GM19035 (cell line): ENCODE results near the gene IFNL3.
A peak's percentile ranks its signal among the peaks of the same experiment; 100 is the strongest.
"Not testable (repeated sequence)": the region's sequence is repeated elsewhere in the genome, so short reads cannot be mapped to it uniquely, and the experiment has no call there.

Source experiments
- ATAC-seq: cut with Tn5 transposase; IDR thresholded peaks from one replicate; pipeline ENCODE4 v1.9.1; 2021; ENCODE audit not compliant: unreplicated experiment

Gene IFNL3

DNA sequence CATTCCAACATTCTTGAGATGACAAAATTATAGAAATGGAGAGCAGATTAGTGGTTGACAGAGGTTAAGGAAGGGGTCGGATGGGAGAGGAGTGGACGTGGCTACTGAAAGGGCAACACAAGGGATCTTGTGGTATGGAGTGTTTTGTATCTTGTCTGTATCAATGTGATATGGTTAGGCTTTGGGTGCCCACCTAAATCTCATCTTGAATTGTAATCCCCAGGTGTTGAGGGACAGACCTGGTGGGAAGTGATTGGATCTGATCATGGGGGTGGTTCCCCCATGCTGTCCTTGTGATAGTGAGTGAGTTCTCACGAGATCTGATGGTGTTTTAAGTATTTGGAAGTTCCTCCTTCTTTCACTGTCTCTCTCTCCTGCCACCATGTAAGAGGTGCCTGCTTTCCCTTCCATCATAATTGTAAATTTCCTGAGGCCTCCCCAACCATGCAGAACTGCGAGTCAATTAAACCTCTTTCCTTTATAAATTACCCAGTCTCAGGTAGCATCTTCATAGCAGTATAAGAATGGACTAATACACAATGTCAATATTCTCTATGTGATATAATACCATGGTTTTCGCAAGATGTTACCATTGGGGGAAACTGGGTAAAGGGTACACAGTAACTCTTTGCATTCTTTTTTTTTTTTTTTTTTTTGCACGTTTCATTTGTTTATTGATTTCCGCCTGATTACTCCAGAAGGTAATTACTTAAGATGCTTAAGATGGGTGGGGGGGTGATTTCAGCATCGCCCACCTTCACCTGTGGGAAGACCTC is 8.8 kb upstream of the IFNL3 start:
- no peak for ATAC-seq

DNA sequence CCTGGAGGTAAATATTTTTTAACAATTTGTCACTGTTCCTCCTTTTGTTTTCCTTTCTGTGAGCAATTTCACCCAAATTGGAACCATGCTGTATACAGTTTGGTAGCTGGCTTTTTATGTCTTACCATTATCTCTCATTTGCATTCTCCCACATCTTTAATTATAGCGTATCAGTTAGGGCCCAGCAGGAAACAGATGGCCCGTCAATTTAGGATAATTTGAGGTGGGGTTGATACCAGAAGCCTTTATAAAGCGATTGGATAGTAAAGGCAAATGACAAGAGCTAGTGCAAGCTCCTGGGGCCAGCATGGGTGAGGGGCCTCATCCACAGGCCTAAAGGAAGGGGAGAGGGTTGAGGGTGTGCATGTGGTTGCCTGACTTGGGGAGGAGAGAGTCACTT is 7.7 kb upstream of the IFNL3 start:
- no peak for ATAC-seq

DNA sequence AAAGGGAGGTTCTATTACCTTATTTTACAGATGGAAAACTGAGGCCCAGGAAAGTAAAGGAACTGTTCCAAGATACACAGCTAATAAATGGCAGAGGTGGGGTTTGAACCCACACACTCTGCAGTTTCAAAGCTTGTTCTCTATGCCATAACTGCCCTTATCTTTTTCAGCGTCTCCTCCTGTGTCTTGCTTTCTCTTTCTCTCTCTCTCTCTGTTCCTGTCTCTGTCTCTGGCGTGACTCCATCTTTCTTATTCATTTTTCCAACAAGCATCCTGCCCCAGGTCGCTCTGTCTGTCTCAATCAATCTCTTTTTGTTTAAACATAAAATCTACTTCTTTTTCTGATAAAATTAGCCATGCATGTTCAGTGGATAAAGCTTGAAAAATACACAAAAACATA is 7.0 kb upstream of the IFNL3 start:
- no peak for ATAC-seq

DNA sequence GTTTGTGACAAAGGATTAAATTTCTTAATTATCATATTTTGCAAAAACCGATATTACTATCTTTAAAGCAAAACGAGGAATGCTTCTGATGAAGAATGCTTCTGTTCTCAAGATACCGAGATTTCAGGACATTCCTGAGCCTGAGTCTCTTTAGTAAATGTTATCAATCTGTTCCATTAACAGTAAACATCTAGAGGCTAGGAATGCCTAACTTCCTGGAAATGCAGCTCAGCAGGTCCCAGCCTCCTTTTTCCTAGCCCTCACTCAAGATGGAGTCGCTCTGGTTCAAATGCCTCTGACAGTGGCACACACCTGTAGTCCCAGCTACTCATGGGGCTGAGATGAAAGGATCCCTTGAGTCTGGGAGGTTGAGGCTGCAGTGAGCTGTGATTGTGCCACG is 6.3 kb upstream of the IFNL3 start:
- ATAC-seq: no peak

DNA sequence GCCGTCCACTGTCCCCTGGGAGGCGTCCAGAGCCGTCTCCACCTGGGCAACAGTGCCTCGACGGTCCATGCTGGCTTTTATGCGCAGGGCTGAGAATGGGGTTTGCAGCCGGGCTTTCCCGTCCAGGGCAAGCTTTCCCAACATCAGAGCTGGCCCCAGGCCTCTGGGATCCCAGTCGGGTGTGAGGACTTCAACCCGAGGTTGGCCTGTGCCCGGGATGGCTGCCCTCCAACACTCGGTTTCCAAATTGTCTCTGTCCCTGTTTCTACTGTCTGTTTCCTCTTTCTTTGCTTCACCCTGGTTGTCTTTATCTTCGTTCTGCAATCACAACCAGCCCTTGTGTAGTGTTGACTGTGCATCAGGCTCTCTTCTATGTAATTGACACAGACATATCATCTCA is 4.0 kb upstream of the IFNL3 start, which contains the start of gene IFNL4:
TSS of gene IFNL4 (minus strand) at position 51 of the 400 bp plus-strand sequence.
- ATAC-seq: no peak

DNA sequence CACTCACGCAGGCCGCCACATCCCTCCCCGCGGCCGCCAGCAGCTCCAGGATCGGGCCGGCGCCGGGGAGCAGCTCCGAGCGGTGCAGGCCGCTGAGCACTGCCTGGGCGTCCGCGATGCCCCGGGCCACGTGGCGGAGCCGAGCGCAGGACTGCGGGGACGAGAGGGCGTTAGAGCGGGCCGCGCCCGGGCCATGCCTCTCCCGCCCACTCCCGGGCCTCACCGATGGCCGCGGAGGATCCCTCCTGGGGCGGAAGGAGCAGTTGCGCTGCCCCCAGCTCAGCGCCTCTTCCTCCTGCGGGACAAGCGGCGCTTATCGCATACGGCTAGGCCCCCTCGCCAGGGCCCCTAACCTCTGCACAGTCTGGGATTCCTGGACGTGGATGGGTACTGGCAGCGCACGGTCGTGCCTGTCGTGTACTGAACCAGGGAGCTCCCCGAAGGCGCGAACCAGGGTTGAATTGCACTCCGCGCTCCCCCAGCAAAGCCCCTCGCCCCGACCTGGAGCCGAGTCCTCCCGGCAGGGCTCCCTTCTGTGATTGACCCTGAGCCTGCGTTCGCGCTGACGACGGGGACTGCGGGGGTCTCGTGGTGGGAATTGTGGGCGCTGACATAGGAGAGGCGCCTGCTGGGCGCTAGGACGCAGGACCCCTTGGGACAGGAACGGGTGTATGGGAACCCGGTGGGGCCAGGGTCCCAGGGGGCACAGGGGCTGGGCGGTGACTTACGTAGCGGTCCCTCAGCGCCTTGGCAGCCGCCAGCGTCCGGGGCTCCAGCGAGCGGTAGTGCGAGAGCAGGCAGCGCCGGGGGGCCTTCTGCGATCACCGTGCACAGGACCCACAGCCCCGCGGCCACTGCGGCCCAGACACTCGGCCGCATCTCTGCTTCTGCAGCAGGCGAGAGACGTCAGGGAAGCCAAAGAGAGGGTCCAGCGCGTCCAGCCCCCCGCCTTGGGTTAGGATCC is 3.2 kb upstream of the IFNL3 start:
- no peak for ATAC-seq

DNA sequence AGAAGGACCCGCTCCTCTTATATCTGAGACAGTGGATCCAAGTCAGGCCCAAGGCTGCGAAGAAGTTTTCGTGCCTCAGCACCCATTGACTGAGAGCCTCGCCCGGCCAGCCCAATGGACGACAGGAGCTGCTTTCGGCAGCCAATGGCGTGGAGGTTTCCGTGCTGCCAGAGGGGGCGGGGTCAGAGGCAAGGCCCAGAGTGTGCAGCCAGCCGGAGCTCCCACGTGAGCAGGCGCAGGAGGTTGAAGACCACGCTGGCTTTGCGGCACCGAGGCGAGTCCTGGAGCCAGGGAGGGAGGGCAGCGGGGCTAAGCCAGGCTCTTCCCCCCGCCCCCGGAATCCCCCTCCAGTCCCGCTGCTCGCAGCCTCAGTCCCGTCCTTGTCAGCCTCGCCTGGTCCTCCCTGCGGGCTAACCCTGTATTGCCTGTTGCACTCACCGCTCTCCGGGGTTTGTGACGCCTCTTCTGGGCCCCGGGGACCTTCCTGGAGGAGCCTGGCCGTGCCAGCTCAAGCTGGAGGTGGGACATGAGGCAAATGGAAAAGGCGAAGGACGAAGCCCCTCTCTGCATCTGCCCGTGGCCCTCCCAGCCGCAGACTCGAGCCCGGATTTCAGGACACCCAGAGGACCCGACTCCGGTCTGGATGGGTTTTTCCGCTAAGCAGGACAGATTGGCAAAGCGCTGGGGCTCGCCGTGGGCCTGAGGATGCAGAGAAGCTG is 2.3 kb upstream of the IFNL3 start:
- no peak for ATAC-seq

DNA sequence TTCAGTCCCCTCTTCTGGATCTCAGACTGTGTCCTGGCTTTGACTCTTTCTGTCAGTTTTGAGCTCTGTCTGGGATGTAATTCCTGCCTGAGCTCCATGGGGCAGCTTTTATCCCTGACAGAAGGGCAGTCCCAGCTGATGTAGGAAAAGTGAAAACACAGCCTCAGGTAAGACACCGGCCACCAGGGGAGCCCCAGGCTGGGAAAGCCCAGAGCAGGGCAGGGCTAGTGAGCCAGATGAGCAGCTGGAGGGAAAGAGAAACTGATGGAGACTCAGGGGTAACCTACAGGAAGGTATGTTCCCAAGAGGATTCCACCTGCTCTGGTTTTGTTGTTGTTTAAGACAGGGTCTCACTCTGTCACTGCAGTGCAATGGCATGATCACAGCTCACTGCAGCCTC is 360 bp upstream of the IFNL3 start:
- not testable (repeated sequence) for ATAC-seq

DNA sequence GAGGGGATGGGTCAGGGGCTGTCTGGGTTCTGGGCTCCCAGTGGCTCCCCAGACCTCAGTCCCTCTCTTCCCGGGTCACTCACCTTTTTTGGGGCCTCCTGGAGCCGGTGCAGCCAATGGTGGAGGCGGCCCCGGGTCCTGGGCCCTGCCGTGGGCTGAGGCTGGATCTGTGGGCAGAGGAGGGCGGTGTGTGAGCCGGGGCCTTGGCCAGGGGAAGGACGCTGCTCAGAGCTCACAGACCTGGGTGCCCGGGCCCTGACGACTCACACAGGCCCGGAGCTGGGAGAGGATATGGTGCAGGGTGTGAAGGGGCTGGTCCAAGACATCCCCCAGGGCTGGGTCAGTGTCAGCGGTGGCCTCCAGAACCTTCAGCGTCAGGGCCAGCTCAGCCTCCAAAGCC is 1.1 kb downstream of the IFNL3 start:
- ATAC-seq: not testable (repeated sequence)

DNA sequence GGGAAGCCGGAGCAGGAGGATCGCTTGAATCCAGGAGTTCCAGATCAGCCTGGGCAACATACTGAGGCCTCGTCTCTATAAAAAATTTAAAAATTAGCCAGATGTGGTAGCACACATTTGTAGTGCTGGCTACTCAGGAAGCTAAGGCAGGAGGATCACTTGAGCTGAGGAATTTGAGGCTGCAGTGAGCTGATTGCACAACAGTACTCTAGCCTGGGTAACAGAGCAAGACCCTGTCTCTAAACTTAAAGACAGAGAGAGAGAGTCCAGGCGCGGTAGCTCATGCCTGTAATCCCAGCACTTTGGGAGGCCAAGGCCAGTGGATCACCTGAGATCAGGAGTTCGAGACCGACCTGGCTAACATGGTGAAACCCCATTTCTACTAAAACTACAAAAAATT is 4.4 kb downstream of the IFNL3 start:
- ATAC-seq: no peak

DNA sequence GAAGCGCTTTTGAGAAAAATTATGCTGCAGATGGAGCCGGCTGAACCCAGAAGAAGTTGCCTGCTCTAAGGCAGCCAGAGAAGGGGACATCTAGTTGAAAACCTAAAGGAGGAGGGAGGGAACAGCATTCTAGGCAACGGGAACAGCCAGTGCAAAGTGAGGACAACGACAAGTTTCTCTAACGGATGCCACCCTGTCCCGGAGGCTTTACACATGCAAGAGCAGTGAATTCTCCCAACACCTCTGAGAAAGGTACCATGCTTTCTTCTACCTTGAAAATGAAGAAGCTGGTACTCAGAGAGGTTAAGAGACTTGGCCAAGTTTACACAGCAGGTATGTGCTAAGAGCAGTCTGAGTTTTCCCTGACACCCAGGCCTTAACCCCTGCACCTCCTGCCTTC is 5.9 kb downstream of the IFNL3 start:
- ATAC-seq: no peak

DNA sequence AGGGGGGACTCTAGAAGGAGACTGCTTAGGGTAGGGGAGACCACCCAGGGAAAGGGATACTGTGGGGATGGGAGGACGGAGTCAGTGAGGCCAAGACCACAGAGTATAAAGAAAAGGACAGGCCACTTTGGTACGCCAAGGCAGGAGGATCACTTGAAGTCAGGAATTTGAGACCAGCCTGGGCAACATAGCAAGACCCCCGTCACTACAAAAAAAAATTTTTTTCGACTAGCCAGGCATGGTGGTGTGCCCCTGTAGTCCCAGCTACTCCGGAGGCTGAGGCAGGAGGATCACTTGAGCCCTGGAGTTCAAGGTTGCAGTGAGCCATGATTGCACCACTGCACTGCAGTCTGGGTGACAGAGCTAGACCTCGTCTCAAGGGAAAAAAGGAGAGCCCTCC is 6.6 kb downstream of the IFNL3 start:
- no peak for ATAC-seq

DNA sequence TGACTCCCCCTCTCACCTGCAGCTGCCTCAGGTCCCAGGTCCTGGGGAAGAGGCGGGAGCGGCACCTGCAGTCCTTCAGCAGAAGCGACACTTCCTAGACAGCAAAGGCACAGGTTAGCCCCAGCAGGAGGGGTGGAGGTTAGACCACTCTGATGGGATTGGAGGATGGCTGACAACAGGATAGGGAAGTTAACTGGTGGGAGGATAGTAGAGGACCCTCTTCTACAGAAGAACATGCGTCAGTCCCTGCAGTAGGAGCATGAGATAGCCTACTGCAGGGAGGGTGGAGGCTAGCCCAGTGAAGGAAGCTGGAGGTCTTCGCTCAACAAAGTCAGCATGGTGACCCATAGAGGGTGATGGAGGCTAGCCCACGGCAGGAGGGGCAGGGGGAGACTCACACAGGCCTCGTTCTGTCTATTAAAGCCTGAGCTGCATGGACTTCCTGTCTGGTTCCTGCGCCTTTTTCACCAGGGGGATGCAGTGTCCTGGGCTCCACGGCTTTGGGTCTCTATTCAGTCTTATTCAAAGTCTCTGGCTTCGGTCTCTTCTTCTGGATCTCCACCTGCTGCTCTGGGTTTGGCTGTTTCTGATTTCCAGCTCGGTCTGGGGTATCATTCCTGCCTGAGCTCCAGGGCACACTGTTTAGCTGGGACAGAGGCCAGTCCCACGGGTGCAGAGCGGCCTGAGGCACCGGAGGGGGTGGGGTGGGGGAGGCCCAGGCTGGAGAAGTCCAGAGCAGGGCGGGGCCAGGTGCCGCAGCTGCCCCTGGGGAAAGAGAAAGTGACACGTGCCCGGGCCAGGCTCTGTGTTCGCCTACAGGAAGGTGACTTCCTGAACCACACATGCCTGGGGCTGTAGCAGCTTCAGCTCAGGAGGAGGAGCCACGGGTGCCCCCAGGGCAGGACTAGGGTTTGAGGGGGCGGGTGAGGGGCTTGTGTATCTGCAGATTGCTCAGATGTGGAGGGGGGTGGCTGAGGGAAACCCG is 7.3 kb downstream of the IFNL3 start:
- ATAC-seq: peak; percentile 68

DNA sequence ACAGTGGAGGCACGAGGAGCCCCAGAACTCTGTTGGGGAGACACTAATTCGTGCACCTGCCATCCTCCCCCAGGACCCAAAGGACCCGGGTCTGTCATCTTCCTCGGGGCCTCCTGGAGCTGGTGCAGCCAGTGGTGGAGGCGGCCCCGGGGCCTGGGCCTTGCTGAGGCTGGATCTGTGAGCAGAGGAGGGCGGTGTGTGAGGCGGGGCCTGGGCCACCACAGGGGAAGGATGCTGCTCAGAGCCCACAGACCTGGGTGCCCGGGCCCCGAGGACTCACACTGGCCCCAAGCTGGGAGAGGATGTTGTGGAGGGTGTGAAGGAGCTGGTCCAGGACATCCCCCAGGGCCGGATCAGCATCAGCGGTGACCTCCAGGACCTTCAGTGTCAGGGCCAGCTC is 8.3 kb downstream of the IFNL3 start:
- ATAC-seq: no peak

DNA sequence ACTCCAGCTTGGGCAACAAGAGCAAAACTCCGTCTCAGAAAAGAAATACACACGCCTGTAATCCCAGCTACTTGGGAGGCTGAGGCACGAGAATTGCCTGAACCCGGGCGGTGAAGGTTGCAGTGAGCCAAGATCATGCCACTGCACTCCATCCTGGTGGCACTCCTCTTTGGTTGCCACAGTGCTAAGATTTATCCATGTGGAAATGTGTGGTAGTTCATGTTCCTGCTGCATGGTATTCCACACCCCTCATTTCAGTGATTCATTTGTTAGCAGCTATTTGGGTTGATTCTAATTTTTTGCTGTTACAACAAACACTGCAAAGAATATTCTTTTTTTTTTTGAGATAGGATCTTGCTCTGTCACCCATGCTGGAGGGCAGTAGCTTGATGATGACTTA is 12.1 kb downstream of the IFNL3 start:
- ATAC-seq: no peak

DNA sequence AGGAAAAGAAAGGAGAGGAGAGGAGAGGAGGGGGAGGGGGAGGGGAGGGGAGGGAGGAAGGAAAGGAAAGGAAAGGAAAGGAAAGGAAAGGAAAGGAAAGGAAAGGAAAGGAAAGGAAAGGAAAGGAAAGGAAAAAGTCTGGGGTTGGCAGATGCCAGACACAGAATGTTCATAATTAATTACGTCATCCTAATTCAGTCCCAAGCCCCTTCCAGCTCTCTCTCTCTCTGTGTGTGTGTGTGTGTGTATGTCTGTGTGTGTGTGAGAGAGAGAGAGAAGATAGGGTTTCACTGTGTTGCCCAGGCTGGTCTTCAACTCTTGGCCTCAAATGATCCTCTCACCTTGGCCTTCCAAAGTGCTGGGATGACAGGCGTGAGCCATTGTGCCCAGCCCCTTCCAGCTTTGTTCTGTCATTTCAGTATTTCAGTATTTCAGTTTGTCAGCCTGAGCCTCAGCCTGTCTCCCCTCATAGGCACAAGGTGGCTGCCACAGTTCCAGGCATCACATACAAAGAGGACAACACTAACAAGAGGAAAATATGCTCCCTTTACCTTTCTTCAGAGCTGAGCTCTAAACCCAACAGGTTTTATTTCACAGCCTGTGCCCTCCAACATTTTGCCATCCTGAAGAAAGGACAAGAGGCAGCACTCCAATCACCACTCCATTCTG is 14.6 kb downstream of the IFNL3 start:
- no peak for ATAC-seq

DNA sequence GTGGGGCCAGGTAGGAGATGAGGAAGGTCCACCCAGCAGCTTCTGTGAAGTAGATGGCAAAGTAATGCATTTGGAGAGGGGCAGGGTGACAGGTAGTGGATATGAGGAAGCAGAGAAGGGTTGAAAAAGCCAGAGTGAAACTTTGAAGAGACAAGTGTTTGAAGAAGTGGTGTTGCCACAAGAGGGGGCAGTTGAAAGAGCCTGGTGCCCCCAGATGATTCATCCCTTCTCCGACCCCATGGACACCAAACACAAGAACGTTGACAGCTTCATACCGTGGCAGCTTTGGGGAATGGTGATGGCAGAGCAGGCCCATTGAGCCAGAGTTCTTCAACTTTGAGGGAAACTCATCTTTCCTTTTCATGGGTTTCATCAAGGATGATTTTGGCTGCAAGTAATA is 19.9 kb downstream of the IFNL3 start:
- ATAC-seq: no peak

DNA sequence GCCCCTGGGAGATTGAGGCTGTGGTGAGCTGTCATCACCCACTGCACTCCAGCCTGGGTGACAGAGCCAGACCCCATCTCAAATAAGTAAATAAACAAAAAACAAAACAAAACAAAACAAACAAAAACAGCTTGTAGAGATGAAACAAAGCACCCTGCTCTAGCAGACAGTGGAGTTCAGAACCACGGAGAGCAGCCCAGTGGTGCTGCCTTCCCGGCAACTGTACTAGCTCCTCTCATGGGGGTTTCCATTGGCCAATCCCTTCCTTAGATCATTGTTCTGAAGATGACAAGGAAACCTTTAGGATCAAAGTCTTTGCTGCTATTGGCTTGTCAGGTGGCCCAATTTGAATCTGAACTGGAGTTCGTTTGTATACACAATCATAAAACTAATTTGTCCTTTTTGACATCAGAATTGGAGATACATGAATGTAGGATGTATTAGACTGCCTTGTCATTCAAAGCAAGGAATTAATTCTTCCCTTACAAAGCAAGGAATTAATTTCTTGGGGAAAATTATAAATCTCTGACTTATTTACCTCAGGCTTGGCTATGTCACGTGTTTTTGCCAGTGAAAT is 21.0 kb downstream of the IFNL3 start:
- ATAC-seq: no peak

DNA sequence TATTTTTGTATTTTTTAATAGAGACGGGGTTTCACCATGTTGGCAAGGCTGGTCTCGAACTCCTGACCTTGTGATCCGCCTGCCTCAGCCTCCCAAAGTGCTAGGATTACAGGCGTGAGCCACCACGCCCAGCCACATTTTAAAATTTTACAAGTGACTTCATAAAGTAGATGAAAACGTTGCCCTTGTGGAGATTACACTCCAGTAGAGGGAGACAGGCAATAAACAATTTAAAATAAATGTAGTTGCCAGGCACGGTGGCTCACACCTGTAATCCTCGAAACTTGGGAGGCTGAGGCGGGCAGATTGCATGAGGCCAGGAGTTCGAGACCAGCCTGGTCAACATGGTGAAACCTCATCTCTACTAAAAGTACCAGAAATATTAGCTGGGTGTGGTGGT is 25.7 kb downstream of the IFNL3 start:
- not testable (repeated sequence) for ATAC-seq
